ENCODE results near the gene POU2F2.

The POU2F2 gene

DNA sequence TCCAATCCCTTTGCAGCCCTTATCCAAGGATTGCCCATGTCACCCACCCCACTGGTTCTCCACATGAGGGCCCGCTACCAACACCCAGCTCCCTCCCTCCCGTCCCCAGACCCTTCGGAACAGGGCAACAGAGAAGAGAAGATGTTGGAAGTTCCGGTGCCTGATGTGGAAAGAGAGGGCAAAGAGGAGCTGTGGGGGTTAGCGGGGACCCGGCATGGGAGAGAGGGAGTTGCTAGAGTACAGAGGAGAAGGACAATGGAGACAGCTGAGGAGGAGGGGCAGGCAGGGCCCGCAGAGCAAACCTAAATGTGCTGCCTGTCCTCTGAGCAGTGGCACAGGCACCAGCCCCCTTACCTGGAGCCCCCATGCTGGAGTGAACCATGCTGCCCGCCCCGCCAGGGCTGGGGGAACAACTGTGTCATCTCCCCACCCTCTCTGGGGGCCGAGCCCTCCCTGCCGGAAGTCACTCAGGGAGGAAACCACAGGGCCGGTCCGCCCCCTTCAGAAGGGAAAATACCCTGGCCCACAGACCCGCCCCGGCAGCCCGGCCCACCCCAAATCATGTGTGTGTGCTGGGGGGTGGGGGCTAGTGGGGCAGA is at the start of gene POU2F2:
Gene POU2F2 (minus strand): TSS at position 417 of the 599 bp plus-strand sequence. CDS start 35 bp downstream, at position 382.
- peak; percentile 84 for DNase-seq (ENCODE audit: low read depth)
- H3K4me3 ChIP-seq (ENCODE audit: low read depth, low read length): peak within 1 kb of the TSS; percentile 85
- TF ChIP-seq, protein P1, sequence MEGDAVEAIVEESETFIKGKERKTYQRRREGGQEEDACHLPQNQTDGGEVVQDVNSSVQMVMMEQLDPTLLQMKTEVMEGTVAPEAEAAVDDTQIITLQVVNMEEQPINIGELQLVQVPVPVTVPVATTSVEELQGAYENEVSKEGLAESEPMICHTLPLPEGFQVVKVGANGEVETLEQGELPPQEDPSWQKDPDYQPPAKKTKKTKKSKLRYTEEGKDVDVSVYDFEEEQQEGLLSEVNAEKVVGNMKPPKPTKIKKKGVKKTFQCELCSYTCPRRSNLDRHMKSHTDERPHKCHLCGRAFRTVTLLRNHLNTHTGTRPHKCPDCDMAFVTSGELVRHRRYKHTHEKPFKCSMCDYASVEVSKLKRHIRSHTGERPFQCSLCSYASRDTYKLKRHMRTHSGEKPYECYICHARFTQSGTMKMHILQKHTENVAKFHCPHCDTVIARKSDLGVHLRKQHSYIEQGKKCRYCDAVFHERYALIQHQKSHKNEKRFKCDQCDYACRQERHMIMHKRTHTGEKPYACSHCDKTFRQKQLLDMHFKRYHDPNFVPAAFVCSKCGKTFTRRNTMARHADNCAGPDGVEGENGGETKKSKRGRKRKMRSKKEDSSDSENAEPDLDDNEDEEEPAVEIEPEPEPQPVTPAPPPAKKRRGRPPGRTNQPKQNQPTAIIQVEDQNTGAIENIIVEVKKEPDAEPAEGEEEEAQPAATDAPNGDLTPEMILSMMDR (IDR thresholded peaks at IDR 0.05; ENCODE audit: insufficient read depth, low read depth, low read length, missing control alignments): no peak

DNA sequence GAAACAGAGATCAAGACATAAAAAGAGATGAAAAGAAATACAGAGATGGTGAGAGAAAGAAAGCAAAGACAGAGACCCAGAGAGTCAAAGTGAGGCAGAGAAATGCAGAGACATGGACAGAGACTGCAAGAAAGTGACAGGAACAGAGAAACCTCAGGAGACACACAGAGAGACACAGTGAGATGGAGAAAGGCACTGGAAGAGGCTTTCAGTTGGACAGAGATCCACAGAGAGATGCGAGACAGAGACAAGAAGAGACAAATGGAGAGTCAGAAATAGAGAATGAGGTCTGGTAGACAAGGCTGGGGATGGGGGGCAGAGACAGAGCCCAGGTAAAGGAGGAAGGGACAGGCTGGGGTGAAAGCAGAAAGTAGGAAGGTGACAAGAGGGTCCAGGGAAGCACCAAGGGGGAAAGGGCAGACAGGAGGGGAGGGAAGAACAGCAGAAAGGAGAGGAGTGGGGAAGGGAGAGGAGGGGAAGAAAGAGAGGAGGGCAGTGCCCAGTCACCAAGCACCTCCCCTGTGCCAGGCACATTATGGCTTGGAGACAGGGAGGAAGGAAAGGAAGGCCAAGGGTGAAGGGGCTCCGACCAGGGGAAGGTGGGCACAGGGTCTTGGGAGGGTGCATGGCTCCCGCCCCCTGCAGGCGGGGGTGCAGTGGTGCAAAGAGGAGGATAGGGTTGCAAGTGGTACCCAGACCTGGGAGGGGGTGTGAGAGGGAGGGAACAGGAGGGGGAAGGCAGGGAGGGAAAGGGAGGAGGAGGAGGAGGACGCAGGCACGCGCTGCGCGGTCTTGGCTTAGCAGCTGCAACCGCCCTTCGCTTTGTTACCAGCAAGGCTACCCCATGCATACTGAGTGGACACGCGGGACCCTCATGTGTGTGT is 46.8 kb upstream of the POU2F2 start:
- DNase-seq (ENCODE audit: low read depth): peak; percentile 22
- no peak overlapping the region for H3K4me3 ChIP-seq (ENCODE audit: low read depth, low read length)
- TF ChIP-seq, protein P1 (IDR thresholded peaks at IDR 0.05; ENCODE audit: insufficient read depth, low read depth, low read length, missing control alignments): peak; percentile 47

DNA sequence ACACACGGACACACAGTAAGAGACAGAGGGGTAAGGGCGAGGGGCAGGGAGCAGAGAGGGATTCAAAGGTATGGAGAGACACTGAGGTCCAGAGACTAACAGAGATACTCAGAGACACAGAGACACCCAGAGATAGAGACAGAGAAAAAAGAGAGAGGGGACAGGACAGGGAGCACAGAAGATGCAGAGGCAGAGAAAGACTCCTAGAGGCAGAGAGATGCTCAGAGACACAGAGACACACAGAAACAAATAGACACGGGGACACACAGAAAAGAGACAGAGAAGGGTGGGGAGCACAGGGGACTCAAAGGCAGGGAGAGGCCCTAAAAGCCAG is 45.4 kb upstream of the POU2F2 start:
- TF ChIP-seq, protein P1 (IDR thresholded peaks at IDR 0.05; ENCODE audit: insufficient read depth, low read depth, low read length, missing control alignments): no peak
- DNase-seq (ENCODE audit: low read depth): no peak
- H3K4me3 ChIP-seq (ENCODE audit: low read depth, low read length): no peak overlapping the region

DNA sequence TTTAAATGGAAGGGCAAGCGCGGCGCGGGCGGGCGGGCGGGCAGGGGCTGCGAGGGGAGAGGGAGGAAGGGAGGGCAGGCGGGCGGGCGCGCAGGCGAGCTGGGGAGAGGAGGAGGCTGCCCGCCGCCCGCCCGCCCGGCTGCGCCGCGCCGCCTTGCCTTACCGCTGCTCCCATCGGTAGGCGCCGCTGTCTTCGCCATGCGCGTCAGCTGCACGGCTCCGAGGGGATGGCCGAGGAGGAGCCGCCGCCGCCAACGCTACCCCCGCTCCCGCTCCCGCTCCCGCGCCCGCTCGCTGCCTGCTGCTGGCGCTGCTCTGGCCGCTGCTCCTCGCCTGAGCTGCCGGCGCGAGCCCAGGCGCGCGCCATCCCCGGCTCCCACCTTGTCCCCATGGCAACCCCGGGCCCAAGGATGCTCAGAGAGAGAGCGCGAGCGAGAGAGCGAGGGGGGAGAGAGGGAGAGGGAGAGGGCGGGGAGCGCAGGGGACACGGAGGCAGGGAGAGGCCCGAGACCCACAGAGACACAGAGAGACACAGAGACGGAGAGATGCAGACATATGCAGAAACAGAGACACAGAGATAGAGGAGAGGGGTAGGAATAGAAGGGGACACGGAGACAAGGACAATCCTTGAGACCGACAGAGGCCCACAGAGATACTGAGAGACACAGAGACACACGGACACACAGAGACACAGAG is 44.9 kb upstream of the POU2F2 start:
- no peak overlapping the region; the same call in 1 of the 2 replicates for H3K4me3 ChIP-seq (ENCODE audit: low read depth, low read length)
- peak; percentile 67 for DNase-seq (ENCODE audit: low read depth)
- TF ChIP-seq, protein P1 (IDR thresholded peaks at IDR 0.05; ENCODE audit: insufficient read depth, low read depth, low read length, missing control alignments): peak; percentile 36

- TF ChIP-seq, protein P1 (IDR thresholded peaks at IDR 0.05; ENCODE audit: insufficient read depth, low read depth, low read length, missing control alignments): no peak
- DNase-seq (ENCODE audit: low read depth): no peak
- H3K4me3 ChIP-seq (ENCODE audit: low read depth, low read length): no peak overlapping the region
Observed at GRCh38 chr19:42176649-42176989, 44.4 kb upstream of the POU2F2 start.

GRCh38 chr19:42175952-42176648 is 43.9 kb upstream of the POU2F2 start:
- no peak for DNase-seq (ENCODE audit: low read depth)
- TF ChIP-seq, protein P1 (IDR thresholded peaks at IDR 0.05; ENCODE audit: insufficient read depth, low read depth, low read length, missing control alignments): no peak
- H3K4me3 ChIP-seq (ENCODE audit: low read depth, low read length): no peak overlapping the region
